Ovary (tissue), 9 donors: ENCODE results near the gene LCN1. TPM values are rescaled to one million over a fixed set of nuclear protein-coding genes. Genes with fewer than 3 reads are reported as not detected.

ENCODE experiments used
- DNase-seq, 5 donors: peaks; one replicate each; pipeline ENCODE4 v3.0.0-alpha.2; 2019 to 2020
- H3K27ac ChIP-seq, 2 donors: fragments of 200-600 bp; one replicate each; pipeline versions ENCODE4 v1.5.1 to v1.8.0; 2019 to 2022
- H3K27me3 ChIP-seq: fragments of 200-600 bp; one replicate; pipeline ENCODE4 v1.8.0; 2022
- H3K36me3 ChIP-seq: fragments of 200-600 bp; sonication (generic); one replicate; pipeline ENCODE4 v1.5.1; 2019
- H3K4me1 ChIP-seq: one replicate; pipeline ENCODE4 v1.8.1; 2013; ENCODE audit warnings: mild to moderate bottlenecking, moderate library complexity; ENCODE audit not compliant: insufficient read depth
- H3K4me3 ChIP-seq: fragments of 200-600 bp; sonication (generic); one replicate; pipeline ENCODE4 v1.5.1; 2017
- H3K9me3 ChIP-seq, 2 donors: fragments of 200-600 bp in 1 of 2; sonication (generic) in 1 of 2; one replicate each; pipeline versions ENCODE4 v1.5.1 to v1.8.1; 2013 to 2019; ENCODE audit warnings: mild to moderate bottlenecking in 1 of 2, moderate library complexity in 1 of 2
- EP300 ChIP-seq: sonication (generic); formaldehyde crosslinking; IDR thresholded peaks from one replicate; pipeline ENCODE4 v1.6.1; 2017; ENCODE audit warnings: antibody characterized with exemption
- POLR2A ChIP-seq: fragments of 450-650 bp; IDR thresholded peaks from one replicate; pipeline ENCODE4 v1.6.1; 2017; ENCODE audit warnings: antibody characterized with exemption, mild to moderate bottlenecking, moderate library complexity
- WGBS, 3 donors: extraction: QIAGEN DNeasy Blood & Tissue Kit in 1 of 3; methylation state at CpG; one replicate each; pipeline versions ENCODE4 v1.1.5 to v1.1.7; 2013 to 2017; 5-methylcytosine and 5-hydroxymethylcytosine counted together
- intact Hi-C, 4 donors: fragments of 100-400 bp; cut with DNase I; formaldehyde crosslinking; loops; one replicate each; pipeline versions ENCODE4 v1.11.0 to v1.15.1; 2022 to 2023
- polyA plus RNA-seq, 2 donors: library from polyadenylated mRNA; stranded (reverse); fragments of 200-250 nt in 1 of 2; fragments of 350-450 nt in 1 of 2; fragmentation: Illumina TruSeq in 1 of 2; extraction: RNeasy Lipid Tissue Mini Kit (QIAGEN cat#74804) in 1 of 2; gene quantifications; one replicate each; pipeline ENCODE4 v1.2.3, GENCODE V29; 2013 to 2014
- total RNA-seq, 7 donors: library from RNA; depleted of rRNA in 2 of 7; stranded (reverse); fragments of >200 nt in 2 of 7; fragmentation: NEBNext Ultra II Directional in 3 of 7; extraction: Animal tissue kit (Norgen Biotek cat#: 25700) in 3 of 7; gene quantifications; one replicate each; pipeline versions ENCODE4 v1.1.0 to v1.2.4, GENCODE V29; 2016 to 2023
- TF ChIP-seq, protein P1 (sequence below), 3 donors: fragments of 450-650 bp in 2 of 3; fragments of 200-600 bp in 1 of 3; IDR thresholded peaks; one replicate each; pipeline versions ENCODE4 v1.5.1 to v1.8.0; 2016 to 2022; ENCODE audit warnings: antibody characterized with exemption in 3 of 3, mild to moderate bottlenecking in 1 of 3
- donor health status: DM: no; HTN: no; CAD: no; lungs with moderate emphysema.
- donor health status: DM: no; HTN: no; CAD: no.
- donor health status: Bipolar disorder and iron deficiency.
- donor health status: DM: yes; HTN: yes; CAD: no.
- donor health status: DM: no; HTN: no; CAD: no.
- donor health status: DM: yes; HTN: yes; CAD: no.

Gene LCN1
- total and polyA plus RNA-seq, 9 donors = 2.3 to 5.3 TPM; not detected in 7

DNA sequence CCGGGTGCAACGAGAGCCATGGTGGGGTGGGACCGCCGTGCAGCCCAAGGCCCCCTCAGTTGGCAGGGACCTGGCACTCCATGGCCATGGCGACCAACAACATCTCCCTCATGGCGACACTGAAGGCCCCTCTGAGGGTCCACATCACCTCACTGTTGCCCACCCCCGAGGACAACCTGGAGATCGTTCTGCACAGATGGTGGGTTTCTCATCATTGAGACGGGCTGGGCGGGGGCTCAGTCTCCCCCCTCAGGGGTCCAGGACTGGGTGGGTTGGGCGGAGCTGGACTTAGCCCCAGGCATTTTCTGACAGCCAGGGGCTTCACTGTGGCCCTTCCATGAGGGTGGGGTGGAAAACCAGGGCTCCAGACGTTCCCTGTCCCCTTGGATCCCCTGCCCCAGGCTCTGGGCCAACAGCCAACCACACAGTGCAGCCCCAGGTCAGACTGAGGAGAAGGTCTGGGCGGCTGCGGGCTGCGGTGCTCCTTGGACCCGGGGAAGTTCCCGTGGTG, 41.0 kb downstream of the LCN1 start:
- Histone ChIP-seq H3K9me3 (no peaks in the 10 kb centered on the region), H3K4me1 (no peaks in the 10 kb centered on the region), H3K36me3 (no peaks in the 10 kb centered on the region), H3K27ac (no peak overlapping the region), H3K27me3 (no peaks in the 10 kb centered on the region), H3K4me3 (no peak overlapping the region)
- no peak for DNase-seq
- intact Hi-C loops = no loop called here
- TF ChIP-seq POLR2A (no peak), EP300 (no peak)
- TF ChIP-seq, protein P1, sequence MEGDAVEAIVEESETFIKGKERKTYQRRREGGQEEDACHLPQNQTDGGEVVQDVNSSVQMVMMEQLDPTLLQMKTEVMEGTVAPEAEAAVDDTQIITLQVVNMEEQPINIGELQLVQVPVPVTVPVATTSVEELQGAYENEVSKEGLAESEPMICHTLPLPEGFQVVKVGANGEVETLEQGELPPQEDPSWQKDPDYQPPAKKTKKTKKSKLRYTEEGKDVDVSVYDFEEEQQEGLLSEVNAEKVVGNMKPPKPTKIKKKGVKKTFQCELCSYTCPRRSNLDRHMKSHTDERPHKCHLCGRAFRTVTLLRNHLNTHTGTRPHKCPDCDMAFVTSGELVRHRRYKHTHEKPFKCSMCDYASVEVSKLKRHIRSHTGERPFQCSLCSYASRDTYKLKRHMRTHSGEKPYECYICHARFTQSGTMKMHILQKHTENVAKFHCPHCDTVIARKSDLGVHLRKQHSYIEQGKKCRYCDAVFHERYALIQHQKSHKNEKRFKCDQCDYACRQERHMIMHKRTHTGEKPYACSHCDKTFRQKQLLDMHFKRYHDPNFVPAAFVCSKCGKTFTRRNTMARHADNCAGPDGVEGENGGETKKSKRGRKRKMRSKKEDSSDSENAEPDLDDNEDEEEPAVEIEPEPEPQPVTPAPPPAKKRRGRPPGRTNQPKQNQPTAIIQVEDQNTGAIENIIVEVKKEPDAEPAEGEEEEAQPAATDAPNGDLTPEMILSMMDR (IDR thresholded peaks at IDR 0.05) = no peak
- 81 to 87% (median 83%) methylated on average over 17 of the region's 17 CpGs for WGBS, 3 donors

DNA sequence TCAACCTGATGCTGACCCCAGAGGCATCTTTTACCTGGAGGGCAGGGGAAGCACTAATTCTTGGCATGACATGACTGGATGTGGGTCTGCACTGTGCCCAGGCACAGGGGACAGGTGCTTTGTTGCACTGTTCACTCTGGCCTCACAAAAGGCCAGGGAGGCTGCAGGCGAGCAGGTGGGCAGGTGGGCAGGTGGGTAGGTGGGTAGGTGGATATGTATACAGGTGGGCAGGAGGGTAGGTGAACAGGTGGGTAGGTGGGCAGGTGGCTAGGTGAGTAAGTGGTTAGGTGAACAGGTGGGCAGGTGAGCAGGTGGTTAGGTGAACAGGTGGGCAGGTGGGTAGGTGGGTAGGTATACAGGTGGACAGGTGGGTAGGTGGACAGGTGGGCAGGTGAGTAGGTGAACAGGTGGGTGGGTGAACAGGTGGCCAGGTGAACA, 41.8 kb downstream of the LCN1 start:
- DNase-seq = no peak
- WGBS, 3 donors = 50 to 70% (median 68%) methylated on average over 1 of the region's 1 CpG
- Histone ChIP-seq H3K4me3 (no peak overlapping the region), H3K27ac (no peak overlapping the region), H3K27me3 (no peaks in the 10 kb centered on the region), H3K36me3 (no peaks in the 10 kb centered on the region), H3K4me1 (no peaks in the 10 kb centered on the region), H3K9me3 (no peaks in the 10 kb centered on the region)
- intact Hi-C loops = no loop called here
- TF ChIP-seq EP300 (no peak), POLR2A (no peak)
- TF ChIP-seq, protein P1 (IDR thresholded peaks at IDR 0.05) = no peak

DNA sequence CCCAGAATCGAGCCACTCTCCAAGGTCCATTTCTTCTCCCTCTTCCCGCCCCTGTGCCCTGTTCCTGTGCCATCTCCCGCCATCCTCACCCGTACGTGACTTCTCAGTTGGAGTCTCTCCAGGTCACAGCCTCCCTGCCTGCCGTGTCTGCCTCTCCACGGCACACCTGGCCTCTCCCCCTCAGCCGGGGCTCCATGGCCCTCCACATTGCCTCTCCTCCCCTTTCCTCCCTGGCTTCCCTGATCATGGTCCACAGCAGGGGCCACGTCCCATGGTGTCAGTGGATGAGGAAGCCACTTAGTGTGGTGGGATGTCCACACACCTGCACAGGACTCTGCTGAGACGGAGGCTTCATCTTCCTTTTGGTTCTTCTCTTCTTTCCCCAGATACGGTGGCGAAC, 42.6 kb downstream of the LCN1 start:
- TF ChIP-seq, protein P1 (IDR thresholded peaks at IDR 0.05) = no peak
- TF ChIP-seq POLR2A (no peak), EP300 (no peak)
- H3K36me3 ChIP-seq = no peaks in the 10 kb centered on the region
- WGBS, 3 donors = 59 to 72% (median 64%) methylated on average over 12 of the region's 12 CpGs
- H3K4me1 ChIP-seq = no peaks in the 10 kb centered on the region
- no peaks in the 10 kb centered on the region for H3K9me3 ChIP-seq
- H3K4me3 ChIP-seq = no peak overlapping the region
- intact Hi-C loops = no loop called here
- no peaks in the 10 kb centered on the region for H3K27me3 ChIP-seq
- DNase-seq = no peak
- no peak overlapping the region for H3K27ac ChIP-seq

DNA sequence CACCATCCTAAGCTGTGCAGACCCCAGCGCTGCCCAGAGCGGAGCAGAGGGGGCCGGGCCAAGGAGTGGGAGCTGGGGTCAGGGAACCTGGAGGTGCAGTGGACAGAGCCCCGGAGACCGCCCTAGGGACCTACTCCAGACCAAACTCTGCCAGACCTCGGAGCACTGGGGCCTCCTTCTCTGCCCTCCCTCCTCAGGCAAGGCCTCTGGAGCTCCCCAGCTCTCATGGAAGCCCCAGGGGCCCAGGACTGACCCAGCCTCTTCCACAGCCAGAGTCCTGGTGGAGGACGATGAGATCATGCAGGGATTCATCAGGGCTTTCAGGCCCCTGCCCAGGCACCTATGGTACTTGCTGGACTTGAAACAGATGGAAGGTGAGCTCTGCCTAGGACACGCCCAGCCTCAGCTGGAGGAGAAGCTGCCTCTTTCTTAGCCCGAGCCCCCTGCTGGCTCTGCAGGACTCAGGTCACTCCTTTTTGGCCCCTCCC, 43.9 kb downstream of the LCN1 start:
- no peak for DNase-seq
- Histone ChIP-seq H3K4me3 (no peak overlapping the region), H3K27ac (no peak overlapping the region), H3K36me3 (no peaks in the 10 kb centered on the region), H3K9me3 (no peaks in the 10 kb centered on the region), H3K4me1 (no peaks in the 10 kb centered on the region), H3K27me3 (no peaks in the 10 kb centered on the region)
- 63 to 73% (median 68%) methylated on average over 9 of the region's 9 CpGs for WGBS, 3 donors
- no peak for TF ChIP-seq EP300
- TF ChIP-seq POLR2A = no peak
- TF ChIP-seq, protein P1 (IDR thresholded peaks at IDR 0.05) = no peak
- intact Hi-C loops = no loop called here
